HG03575 (cell line): Measurements from ENCODE around the gene CYP11A1.

ENCODE experiments used
- ATAC-seq: cut with Tn5 transposase; IDR thresholded peaks from one replicate; pipeline ENCODE4 v1.9.1; 2021; ENCODE audit not compliant: unreplicated experiment, insufficient number of reproducible peaks, low FRiP score; ENCODE audit errors: extremely low read depth

Gene CYP11A1

GRCh38 chr15:74333662-74334061, 33.8 kb downstream of the CYP11A1 start:
- ATAC-seq, result no peak

GRCh38 chr15:74333093-74333492, 34.4 kb downstream of the CYP11A1 start:
- ATAC-seq, result no peak

GRCh38 chr15:74332611-74333010, 34.8 kb downstream of the CYP11A1 start:
- no peak for ATAC-seq

GRCh38 chr15:74332011-74332410, 35.4 kb downstream of the CYP11A1 start:
- ATAC-seq, result no peak

- no peak for ATAC-seq
Observed at GRCh38 chr15:74330861-74331408, 36.5 kb downstream of the CYP11A1 start.

GRCh38 chr15:74328331-74329056, 39.0 kb downstream of the CYP11A1 start:
- no peak for ATAC-seq

- no peak for ATAC-seq
Observed at GRCh38 chr15:74327756-74328155, 39.7 kb downstream of the CYP11A1 start.

GRCh38 chr15:74326746-74327145, 40.7 kb downstream of the CYP11A1 start:
- no peak for ATAC-seq

- no peak for ATAC-seq
Observed at GRCh38 chr15:74324714-74325113, 42.7 kb downstream of the CYP11A1 start.

GRCh38 chr15:74322558-74323180, 44.8 kb downstream of the CYP11A1 start:
- no peak for ATAC-seq

GRCh38 chr15:74320352-74321247, 46.8 kb downstream of the CYP11A1 start:
- no peak for ATAC-seq

GRCh38 chr15:74319596-74320351, 47.7 kb downstream of the CYP11A1 start:
- ATAC-seq, result no peak

- no peak for ATAC-seq
Observed at GRCh38 chr15:74319138-74319460, 48.3 kb downstream of the CYP11A1 start.

GRCh38 chr15:74318376-74319137, 48.9 kb downstream of the CYP11A1 start:
- ATAC-seq, result no peak

GRCh38 chr15:74317820-74318375, 49.5 kb downstream of the CYP11A1 start:
- ATAC-seq, result no peak

GRCh38 chr15:74316141-74316540, 51.3 kb downstream of the CYP11A1 start:
- ATAC-seq, result no peak

- ATAC-seq, result no peak
Observed at GRCh38 chr15:74315626-74316025, 51.8 kb downstream of the CYP11A1 start.
